ENCODE measurements around the gene CEMIP. TPM values are rescaled to one million over a fixed set of nuclear protein-coding genes. Genes with fewer than 3 reads are reported as not detected.

CEMIP gene
- total and polyA plus RNA-seq, 4 donors: 11.6 to 257 (median 62.6) TPM

DNA sequence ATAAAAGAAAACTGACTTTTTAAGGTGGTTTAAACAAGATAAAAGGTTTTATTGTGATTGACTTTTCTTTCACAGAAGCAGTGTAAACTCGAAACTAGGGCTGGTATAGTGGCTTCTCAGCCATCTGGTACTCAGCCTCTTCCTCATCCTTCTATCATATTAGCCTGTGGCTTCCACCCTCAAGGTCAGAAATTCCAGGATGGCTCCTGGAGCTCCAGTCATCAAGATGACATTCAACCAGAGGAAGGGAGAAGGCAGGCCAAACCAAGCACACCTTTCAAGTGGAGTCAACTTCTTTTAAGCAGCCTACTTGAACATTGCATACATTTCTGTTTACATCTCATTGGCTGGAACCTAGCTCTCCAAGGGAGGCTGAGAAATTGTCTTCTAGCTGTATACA, 211.8 kb downstream of the CEMIP start:
- DNase-seq (ENCODE audit: low read depth in 4 of 6, low spot score in 6 of 6): no peak
- H3K9me3 ChIP-seq (ENCODE audit: control insufficient read depth, insufficient read depth, low read length): no peaks in the 10 kb centered on the region
- H3K4me3 ChIP-seq (ENCODE audit: low read depth, low read length): no peak overlapping the region
- H3K27ac ChIP-seq (ENCODE audit: low read depth, low read length): no peak overlapping the region
- no peaks in the 10 kb centered on the region for H3K27me3 ChIP-seq (ENCODE audit: control insufficient read depth, insufficient read depth, low read length)
- H3K4me1 ChIP-seq (ENCODE audit: control insufficient read depth, insufficient read depth, low read length): no peaks in the 10 kb centered on the region
- WGBS (ENCODE audit: insufficient coverage): no CpG with 5 or more reads among the region's 1 CpG
- no peaks in the 10 kb centered on the region for H3K36me3 ChIP-seq (ENCODE audit: control insufficient read depth, insufficient read depth, low read length)

DNA sequence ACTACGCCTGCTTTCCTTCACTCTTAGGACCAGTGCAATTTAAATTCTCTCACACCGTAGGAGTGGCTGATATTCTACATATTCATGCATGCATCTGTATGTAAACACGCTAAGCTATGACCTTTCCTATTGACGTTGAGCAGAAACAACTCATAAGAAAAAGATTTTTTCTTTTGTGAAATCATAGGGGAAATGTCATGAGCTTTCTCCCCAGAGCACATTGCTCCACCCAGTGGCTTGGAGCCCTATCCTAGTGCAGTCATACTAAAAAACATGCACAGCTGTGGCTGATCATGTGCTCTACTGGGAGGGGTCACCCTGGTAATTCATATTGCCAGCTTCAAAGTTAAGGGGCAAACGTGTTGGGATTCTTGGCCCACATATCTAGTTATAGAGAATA, 212.3 kb downstream of the CEMIP start:
- Histone ChIP-seq H3K4me1 (ENCODE audit: control insufficient read depth, insufficient read depth, low read length) (no peaks in the 10 kb centered on the region), H3K27ac (ENCODE audit: low read depth, low read length) (no peak overlapping the region), H3K9me3 (ENCODE audit: control insufficient read depth, insufficient read depth, low read length) (no peaks in the 10 kb centered on the region), H3K27me3 (ENCODE audit: control insufficient read depth, insufficient read depth, low read length) (no peaks in the 10 kb centered on the region), H3K4me3 (ENCODE audit: low read depth, low read length) (no peak overlapping the region), H3K36me3 (ENCODE audit: control insufficient read depth, insufficient read depth, low read length) (no peaks in the 10 kb centered on the region)
- WGBS (ENCODE audit: insufficient coverage): 80% methylated on average over 1 of the region's 5 CpGs
- no peak for DNase-seq (ENCODE audit: low read depth in 4 of 6, low spot score in 6 of 6)

DNA sequence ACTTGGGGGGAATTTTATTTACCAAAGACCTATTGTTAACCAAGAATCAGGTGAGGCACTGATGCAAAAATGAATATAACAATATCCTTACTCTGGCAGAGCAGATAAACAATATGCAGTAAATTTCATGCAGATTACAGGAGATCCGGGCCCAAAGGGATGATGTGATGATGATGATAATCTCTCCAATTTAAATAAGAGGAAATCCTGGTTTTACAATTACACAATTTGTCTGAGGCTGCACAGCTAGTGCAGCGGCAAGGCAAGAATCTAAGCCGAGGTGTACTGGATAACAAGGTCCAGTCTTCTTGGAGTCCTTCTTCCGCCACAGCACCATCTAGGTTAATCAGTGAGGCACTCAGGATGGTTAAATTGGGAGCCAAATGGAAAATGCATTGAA, 212.8 kb downstream of the CEMIP start:
- 87% methylated on average over 3 of the region's 4 CpGs for WGBS (ENCODE audit: insufficient coverage)

DNA sequence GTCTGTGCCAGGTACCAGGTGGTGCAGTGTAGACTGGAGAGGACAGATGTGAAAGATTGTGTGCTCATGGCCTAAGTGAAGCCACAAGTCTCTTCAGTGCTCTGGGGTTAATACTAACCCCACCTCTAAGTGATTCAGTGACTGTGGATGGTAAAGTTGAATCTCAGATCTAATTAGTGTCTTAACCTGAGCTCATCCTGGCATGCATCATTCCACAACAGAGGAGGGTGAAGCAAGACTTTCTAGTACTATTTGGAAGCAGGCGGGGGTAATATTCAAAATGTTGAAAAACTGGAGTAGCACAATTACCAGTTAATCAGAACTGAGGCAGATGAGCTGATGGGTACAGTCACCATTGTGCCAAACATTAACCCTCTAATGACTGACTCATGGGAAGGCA, 213.3 kb downstream of the CEMIP start:
- Histone ChIP-seq H3K36me3 (ENCODE audit: control insufficient read depth, insufficient read depth, low read length) (no peaks in the 10 kb centered on the region), H3K4me3 (ENCODE audit: low read depth, low read length) (no peak overlapping the region), H3K27me3 (ENCODE audit: control insufficient read depth, insufficient read depth, low read length) (no peaks in the 10 kb centered on the region), H3K27ac (ENCODE audit: low read depth, low read length) (no peak overlapping the region), H3K4me1 (ENCODE audit: control insufficient read depth, insufficient read depth, low read length) (no peaks in the 10 kb centered on the region), H3K9me3 (ENCODE audit: control insufficient read depth, insufficient read depth, low read length) (no peaks in the 10 kb centered on the region)
- no CpG with 5 or more reads among the region's 1 CpG for WGBS (ENCODE audit: insufficient coverage)
- no peak for DNase-seq (ENCODE audit: low read depth in 4 of 6, low spot score in 6 of 6)

More for the DNA sequence above, 212.8 kb downstream of the CEMIP start:
- Histone ChIP-seq H3K36me3 (ENCODE audit: control insufficient read depth, insufficient read depth, low read length) (no peaks in the 10 kb centered on the region), H3K4me3 (ENCODE audit: low read depth, low read length) (no peak overlapping the region), H3K27me3 (ENCODE audit: control insufficient read depth, insufficient read depth, low read length) (no peaks in the 10 kb centered on the region), H3K27ac (ENCODE audit: low read depth, low read length) (no peak overlapping the region), H3K4me1 (ENCODE audit: control insufficient read depth, insufficient read depth, low read length) (no peaks in the 10 kb centered on the region), H3K9me3 (ENCODE audit: control insufficient read depth, insufficient read depth, low read length) (no peaks in the 10 kb centered on the region)
- DNase-seq (ENCODE audit: low read depth in 4 of 6, low spot score in 6 of 6): no peak

DNA sequence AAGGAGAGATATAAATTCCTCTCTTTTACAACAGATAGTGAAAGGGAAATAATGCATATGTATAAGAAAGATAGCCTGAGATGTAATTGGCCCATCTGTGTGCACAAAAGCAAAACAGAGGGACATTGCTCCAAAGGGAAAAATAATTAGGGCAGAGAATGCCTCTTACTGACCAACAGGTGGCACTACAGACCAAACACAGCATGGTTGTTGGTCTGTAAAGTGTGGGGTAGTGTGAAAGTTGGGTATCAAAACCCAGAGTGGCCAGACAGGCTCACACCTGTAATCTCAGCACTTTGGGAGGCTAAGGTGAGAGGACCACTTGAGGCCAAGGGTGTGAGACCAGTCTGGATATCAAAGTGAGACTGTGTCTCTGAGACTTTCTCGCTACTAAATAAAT, 217.1 kb downstream of the CEMIP start:
- Histone ChIP-seq H3K36me3 (ENCODE audit: control insufficient read depth, insufficient read depth, low read length) (no peaks in the 10 kb centered on the region), H3K4me1 (ENCODE audit: control insufficient read depth, insufficient read depth, low read length) (no peaks in the 10 kb centered on the region), H3K9me3 (ENCODE audit: control insufficient read depth, insufficient read depth, low read length) (no peaks in the 10 kb centered on the region), H3K27me3 (ENCODE audit: control insufficient read depth, insufficient read depth, low read length) (no peaks in the 10 kb centered on the region), H3K4me3 (ENCODE audit: low read depth, low read length) (no peak overlapping the region), H3K27ac (ENCODE audit: low read depth, low read length) (no peak overlapping the region)
- WGBS (ENCODE audit: insufficient coverage): no CpG with 5 or more reads among the region's 1 CpG
- DNase-seq (ENCODE audit: low read depth in 4 of 6, low spot score in 6 of 6): no peak

DNA sequence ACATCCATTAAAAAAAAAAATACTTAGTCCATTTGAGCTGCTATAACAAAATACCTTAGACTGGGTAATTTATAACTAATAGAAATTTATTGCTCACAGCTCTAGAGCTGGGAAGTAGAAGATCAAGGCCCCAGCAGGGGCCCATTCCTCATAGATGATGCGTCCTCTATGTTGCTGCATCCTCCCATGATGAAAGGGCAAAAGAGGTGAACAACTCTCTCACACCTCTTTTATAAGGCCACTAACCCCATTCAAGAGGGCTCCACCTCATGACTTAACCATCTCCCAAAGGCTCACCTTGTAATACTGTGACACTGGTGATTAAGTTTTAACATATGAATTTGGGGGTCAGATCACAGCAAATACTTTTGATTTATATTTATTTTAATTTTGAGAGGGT, 218.5 kb downstream of the CEMIP start:
- WGBS (ENCODE audit: insufficient coverage): 88% methylated on average over 1 of the region's 1 CpG
- H3K36me3 ChIP-seq (ENCODE audit: control insufficient read depth, insufficient read depth, low read length): peaks cover 5% of the 10 kb centered on the region
- H3K4me1 ChIP-seq (ENCODE audit: control insufficient read depth, insufficient read depth, low read length): peaks cover 4% of the 10 kb centered on the region
- no peak overlapping the region for H3K27ac ChIP-seq (ENCODE audit: low read depth, low read length)
- H3K4me3 ChIP-seq (ENCODE audit: low read depth, low read length): no peak overlapping the region
- H3K9me3 ChIP-seq (ENCODE audit: control insufficient read depth, insufficient read depth, low read length): no peaks in the 10 kb centered on the region
- no peaks in the 10 kb centered on the region for H3K27me3 ChIP-seq (ENCODE audit: control insufficient read depth, insufficient read depth, low read length)
- DNase-seq (ENCODE audit: low read depth in 4 of 6, low spot score in 6 of 6): no peak

DNA sequence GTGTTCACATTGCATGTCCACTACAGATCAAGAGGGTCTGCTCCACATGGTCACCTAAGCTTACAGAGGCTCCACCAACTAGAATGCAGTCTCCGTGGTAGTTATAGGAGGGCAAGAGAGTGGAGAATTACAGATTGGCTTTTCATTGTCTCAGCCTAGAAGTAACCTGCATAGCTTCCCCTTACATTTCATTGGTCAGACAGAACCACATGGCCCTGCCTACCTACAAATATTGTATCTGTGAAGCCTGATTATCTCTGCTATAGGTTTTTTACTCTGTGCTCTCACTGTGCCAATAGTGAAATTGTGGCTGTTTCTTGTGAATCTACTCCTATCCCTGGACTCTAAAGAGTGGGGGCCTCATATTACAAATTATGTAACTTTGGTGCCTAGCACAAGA, 219.1 kb downstream of the CEMIP start:
- no peak for DNase-seq (ENCODE audit: low read depth in 4 of 6, low spot score in 6 of 6)
- WGBS (ENCODE audit: insufficient coverage): no CpG with 5 or more reads among the region's 1 CpG
- Histone ChIP-seq H3K36me3 (ENCODE audit: control insufficient read depth, insufficient read depth, low read length) (peaks cover 10% of the 10 kb centered on the region), H3K9me3 (ENCODE audit: control insufficient read depth, insufficient read depth, low read length) (no peaks in the 10 kb centered on the region), H3K4me3 (ENCODE audit: low read depth, low read length) (no peak overlapping the region), H3K27me3 (ENCODE audit: control insufficient read depth, insufficient read depth, low read length) (no peaks in the 10 kb centered on the region), H3K27ac (ENCODE audit: low read depth, low read length) (no peak overlapping the region), H3K4me1 (ENCODE audit: control insufficient read depth, insufficient read depth, low read length) (peaks cover 10% of the 10 kb centered on the region)

DNA sequence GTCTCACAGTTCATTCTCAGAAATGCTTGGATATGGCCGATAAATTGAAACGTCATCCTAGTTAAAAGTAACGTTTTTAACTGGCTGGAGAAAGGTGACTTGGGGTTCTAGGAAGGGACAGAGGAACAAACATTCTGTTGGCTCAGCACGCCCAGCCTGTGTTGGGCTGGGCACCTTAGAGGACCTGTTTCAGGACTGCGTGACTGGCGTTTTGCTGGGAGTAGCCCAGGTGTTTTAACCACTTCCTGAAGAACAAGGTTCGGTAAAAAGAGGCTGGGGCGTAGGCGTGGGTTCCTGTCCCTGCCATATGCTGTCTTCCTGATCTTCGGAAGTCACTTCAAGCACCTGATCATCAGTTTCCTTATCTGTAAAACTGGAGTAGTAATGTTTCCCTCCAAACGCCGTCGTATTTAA, 220.5 kb downstream of the CEMIP start:
- no peak overlapping the region for H3K4me3 ChIP-seq (ENCODE audit: low read depth, low read length)
- 83% methylated on average over 6 of the region's 13 CpGs for WGBS (ENCODE audit: insufficient coverage)
- H3K36me3 ChIP-seq (ENCODE audit: control insufficient read depth, insufficient read depth, low read length): peaks cover 12% of the 10 kb centered on the region
- H3K27ac ChIP-seq (ENCODE audit: low read depth, low read length): no peak overlapping the region
- H3K4me1 ChIP-seq (ENCODE audit: control insufficient read depth, insufficient read depth, low read length): peaks cover 12% of the 10 kb centered on the region
- H3K9me3 ChIP-seq (ENCODE audit: control insufficient read depth, insufficient read depth, low read length): no peaks in the 10 kb centered on the region
- no peak for DNase-seq (ENCODE audit: low read depth in 4 of 6, low spot score in 6 of 6)
- no peaks in the 10 kb centered on the region for H3K27me3 ChIP-seq (ENCODE audit: control insufficient read depth, insufficient read depth, low read length)

DNA sequence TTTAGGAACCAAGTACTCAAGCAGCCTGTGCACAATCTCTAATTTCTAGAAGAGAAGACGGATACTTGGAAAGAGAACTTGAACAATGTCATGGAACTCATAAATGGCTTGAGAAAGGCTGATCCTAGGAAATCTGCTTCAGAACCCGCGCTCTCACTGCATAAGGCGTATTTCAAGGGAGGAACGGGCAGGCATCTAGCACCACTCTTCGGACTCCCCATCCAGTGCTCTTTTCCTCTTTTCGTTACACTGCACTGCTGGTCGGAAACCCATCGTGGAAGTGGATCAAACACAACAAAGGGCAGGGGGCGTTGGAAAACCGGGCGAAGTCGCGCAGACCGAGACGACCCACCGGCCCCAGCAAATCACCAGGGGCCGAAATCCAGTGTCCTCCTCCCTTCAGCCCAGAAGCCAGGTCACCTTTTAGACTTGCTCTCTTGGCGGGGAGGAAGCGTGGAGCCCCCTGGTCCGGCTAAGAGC, 221.0 kb downstream of the CEMIP start:
- WGBS (ENCODE audit: insufficient coverage): 6% methylated on average over 21 of the region's 21 CpGs
- DNase-seq (ENCODE audit: low read depth in 4 of 6, low spot score in 6 of 6): peak in 1 of 6 donors; percentile 76
- H3K27ac ChIP-seq (ENCODE audit: low read depth, low read length): peak overlapping the region; percentile 86
- no peaks in the 10 kb centered on the region for H3K27me3 ChIP-seq (ENCODE audit: control insufficient read depth, insufficient read depth, low read length)
- no peaks in the 10 kb centered on the region for H3K9me3 ChIP-seq (ENCODE audit: control insufficient read depth, insufficient read depth, low read length)
- peaks cover 12% of the 10 kb centered on the region for H3K4me1 ChIP-seq (ENCODE audit: control insufficient read depth, insufficient read depth, low read length)
- peak overlapping the region; percentile 85 for H3K4me3 ChIP-seq (ENCODE audit: low read depth, low read length)
- H3K36me3 ChIP-seq (ENCODE audit: control insufficient read depth, insufficient read depth, low read length): peaks cover 12% of the 10 kb centered on the region

DNA sequence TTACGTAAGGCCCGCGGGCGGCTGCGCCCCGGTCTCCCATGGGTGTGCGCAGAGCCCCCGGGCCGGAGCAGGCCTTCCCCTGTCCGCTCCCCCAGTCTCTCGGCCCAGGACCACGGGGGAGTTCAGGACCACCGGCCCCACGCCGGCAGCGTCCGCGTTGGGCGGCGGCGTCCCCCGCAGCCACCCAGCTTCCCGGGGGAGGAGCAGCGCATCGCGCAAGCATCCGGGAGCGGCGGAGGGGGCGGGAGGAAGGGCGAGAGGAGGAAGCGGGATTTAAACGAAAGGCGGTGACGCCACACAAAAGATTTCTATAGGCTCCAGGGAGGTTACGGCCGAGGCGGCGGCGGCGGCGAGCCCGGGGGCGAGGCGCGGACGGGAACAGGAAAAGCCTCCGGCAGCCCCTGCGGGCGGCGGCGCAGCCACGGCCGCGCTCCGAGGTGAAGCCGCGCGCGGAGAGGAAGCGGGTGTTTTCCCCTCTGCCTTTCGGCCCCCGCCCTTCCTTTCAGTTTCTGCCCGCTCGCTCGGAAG, 221.5 kb downstream of the CEMIP start, which contains the start of gene TLNRD1:
Gene TLNRD1, plus strand, starts transcription at position 300 of the 528 bp plus-strand sequence. CDS start 1,349 bp downstream, outside the sequence.
- Histone ChIP-seq H3K9me3 (ENCODE audit: control insufficient read depth, insufficient read depth, low read length) (no peaks in the 10 kb centered on the region), H3K36me3 (ENCODE audit: control insufficient read depth, insufficient read depth, low read length) (peaks cover 12% of the 10 kb centered on the region), H3K4me1 (ENCODE audit: control insufficient read depth, insufficient read depth, low read length) (peaks cover 12% of the 10 kb centered on the region), H3K27ac (ENCODE audit: low read depth, low read length) (peak within 1 kb of the TSS; percentile 86), H3K4me3 (ENCODE audit: low read depth, low read length) (peak within 1 kb of the TSS; percentile 85), H3K27me3 (ENCODE audit: control insufficient read depth, insufficient read depth, low read length) (no peaks in the 10 kb centered on the region)
- DNase-seq (ENCODE audit: low read depth in 4 of 6, low spot score in 6 of 6): peak in 4 of 6 donors; percentile 70 to 97 (median 89)
- WGBS (ENCODE audit: insufficient coverage): under 1% methylated on average over 66 of the region's 66 CpGs

Data from spinal cord (tissue), 10 donors.